Mammary epithelial cell (primary cell): ENCODE measurements around the gene BIK.

ENCODE experiments used
- EZH2 ChIP-seq: IDR thresholded peaks from 2 replicates; pipeline ENCODE4 v1.6.1; 2012; ENCODE audit warnings: low read length, inconsistent platforms, borderline replicate concordance
- TF ChIP-seq, protein P1 (sequence below), 2 donors: IDR thresholded peaks in 1 of 2; conservative IDR thresholded peaks in 1 of 2; 2 replicates each; pipeline ENCODE4 v1.5.1; 2011 to 2012; ENCODE audit warnings: inconsistent platforms in 2 of 2, low read length in 2 of 2, mild to moderate bottlenecking in 2 of 2, control low read depth in 1 of 2, low read depth in 1 of 2; ENCODE audit not compliant: insufficient read depth in 1 of 2; ENCODE audit errors: extremely low read depth in 1 of 2

DNA sequence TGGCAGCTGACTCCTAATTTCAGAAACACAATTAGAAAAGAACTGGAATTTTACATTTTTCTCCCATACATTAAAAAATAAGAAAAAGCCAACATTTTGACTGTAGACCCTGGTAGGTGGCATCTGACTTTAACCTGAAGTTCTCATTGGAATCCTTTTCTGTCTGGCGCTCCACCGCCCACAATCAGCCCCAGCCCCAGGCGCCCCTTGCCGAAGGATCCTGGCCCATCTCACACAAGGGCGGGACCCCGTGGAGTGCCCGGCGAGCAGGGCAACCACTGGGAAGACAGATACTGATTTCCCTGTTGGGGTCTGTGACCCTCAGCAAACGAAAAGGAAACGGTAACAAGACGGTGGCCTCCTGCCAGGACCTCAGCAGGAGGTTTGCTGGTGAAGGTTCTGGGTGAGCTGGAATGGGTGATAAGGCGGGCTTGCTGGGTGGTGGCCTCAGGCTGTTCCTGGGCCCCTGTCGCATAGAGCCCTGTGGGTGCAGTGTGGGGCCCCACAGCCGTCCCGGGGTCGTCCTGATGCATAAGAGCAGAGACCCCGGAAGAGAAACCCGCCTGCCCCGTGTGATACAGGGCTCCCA is 56.5 kb downstream of the BIK start:
- TF ChIP-seq, protein P1, sequence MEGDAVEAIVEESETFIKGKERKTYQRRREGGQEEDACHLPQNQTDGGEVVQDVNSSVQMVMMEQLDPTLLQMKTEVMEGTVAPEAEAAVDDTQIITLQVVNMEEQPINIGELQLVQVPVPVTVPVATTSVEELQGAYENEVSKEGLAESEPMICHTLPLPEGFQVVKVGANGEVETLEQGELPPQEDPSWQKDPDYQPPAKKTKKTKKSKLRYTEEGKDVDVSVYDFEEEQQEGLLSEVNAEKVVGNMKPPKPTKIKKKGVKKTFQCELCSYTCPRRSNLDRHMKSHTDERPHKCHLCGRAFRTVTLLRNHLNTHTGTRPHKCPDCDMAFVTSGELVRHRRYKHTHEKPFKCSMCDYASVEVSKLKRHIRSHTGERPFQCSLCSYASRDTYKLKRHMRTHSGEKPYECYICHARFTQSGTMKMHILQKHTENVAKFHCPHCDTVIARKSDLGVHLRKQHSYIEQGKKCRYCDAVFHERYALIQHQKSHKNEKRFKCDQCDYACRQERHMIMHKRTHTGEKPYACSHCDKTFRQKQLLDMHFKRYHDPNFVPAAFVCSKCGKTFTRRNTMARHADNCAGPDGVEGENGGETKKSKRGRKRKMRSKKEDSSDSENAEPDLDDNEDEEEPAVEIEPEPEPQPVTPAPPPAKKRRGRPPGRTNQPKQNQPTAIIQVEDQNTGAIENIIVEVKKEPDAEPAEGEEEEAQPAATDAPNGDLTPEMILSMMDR (conservative IDR thresholded peaks at IDR 0.05 in 1 of 2, IDR thresholded peaks at IDR 0.05 in 1 of 2; ENCODE audit: extremely low read depth in 1 of 2, insufficient read depth in 1 of 2, low read depth in 1 of 2, low read length in 2 of 2), result no peak
- no peak for TF ChIP-seq EZH2
